Transverse colon (tissue), 4 donors: ENCODE data around the gene SLC35G4. TPM values are rescaled to one million over a fixed set of nuclear protein-coding genes. Genes with fewer than 3 reads are reported as not detected.

Experiments
- DNase-seq: peaks from one replicate; pipeline ENCODE4 v3.0.0-alpha.2; 2019
- H3K27ac ChIP-seq, 4 donors: fragments of 200-600 bp; sonication (generic); 2 replicates each; pipeline ENCODE4 v1.5.1; 2016 to 2018; ENCODE audit warnings: inconsistent platforms in 4 of 4
- H3K27me3 ChIP-seq: fragments of 200-600 bp; sonication (generic); 2 replicates; pipeline ENCODE4 v1.5.1; 2017; ENCODE audit warnings: inconsistent platforms
- H3K36me3 ChIP-seq, 4 donors: fragments of 200-600 bp; sonication (generic); 2 replicates each; pipeline ENCODE4 v1.5.1; 2017 to 2019; ENCODE audit warnings: inconsistent platforms in 4 of 4
- H3K4me1 ChIP-seq, 4 donors: fragments of 200-600 bp; sonication (generic); 2 replicates each; pipeline ENCODE4 v1.5.1; 2017 to 2020; ENCODE audit warnings: inconsistent platforms in 4 of 4
- H3K4me3 ChIP-seq, 4 donors: fragments of 200-600 bp; sonication (generic); 1 replicate in 1 of 4; 2 replicates in 3 of 4; pipeline versions ENCODE4 v1.5.1 to v1.6.1; 2017 to 2019; ENCODE audit warnings: inconsistent platforms in 4 of 4
- H3K9me3 ChIP-seq, 2 donors: fragments of 200-600 bp; sonication (generic); 2 replicates each; pipeline ENCODE4 v1.5.1; 2017 to 2019; ENCODE audit warnings: inconsistent platforms in 2 of 2
- CTCF ChIP-seq, 5 experiments: fragments of 200-600 bp in 3 of 5; fragments of 450-650 bp in 2 of 5; sonication (generic) in 3 of 5; IDR thresholded peaks; 1 replicate in 2 of 5; 2 replicates in 3 of 5; pipeline ENCODE4 v1.5.1; 2016 to 2017; ENCODE audit warnings: antibody characterized with exemption in 5 of 5, inconsistent platforms in 3 of 5, mild to moderate bottlenecking in 2 of 5, moderate library complexity in 1 of 5
- EP300 ChIP-seq: sonication (generic); formaldehyde crosslinking; IDR thresholded peaks from one replicate; pipeline ENCODE4 v1.6.1; 2017; ENCODE audit warnings: antibody characterized with exemption, low read depth
- POLR2A ChIP-seq: fragments of 450-650 bp; IDR thresholded peaks from one replicate; pipeline ENCODE4 v1.6.1; 2016; ENCODE audit warnings: antibody characterized with exemption, mild to moderate bottlenecking, moderate library complexity
- POLR2AphosphoS5 ChIP-seq, 3 donors: sonication (generic); formaldehyde crosslinking; IDR thresholded peaks; one replicate each; pipeline ENCODE4 v1.6.1; 2016; ENCODE audit warnings: antibody characterized with exemption in 3 of 3
- WGBS, 2 donors: methylation state at CpG; one replicate each; pipeline ENCODE4 v1.1.5; 2018; ENCODE audit warnings: low coverage in 1 of 2; 5-methylcytosine and 5-hydroxymethylcytosine counted together
- in situ Hi-C, 4 donors: fragments of 200-750 bp; cut with MboI; loops; one replicate each; pipeline versions ENCODE4 v1.15.0 to v1.15.1; 2017; ENCODE audit warnings: low sequenced_read_pairs in 3 of 4, low pct_ligation_motif_present in 1 of 4, low pct_unique_long_range_greater_than_20kb in 1 of 4
- intact Hi-C: fragments of 100-400 bp; cut with DNase I; formaldehyde crosslinking; loops from one replicate; pipeline ENCODE4 v1.15.1; 2023; ENCODE audit warnings: low total_unique reads
- total RNA-seq, 4 donors: library from RNA; depleted of rRNA; stranded (reverse); fragments of >200 nt; gene quantifications; one replicate each; pipeline ENCODE4 v1.1.0, GENCODE V29; 2016

The SLC35G4 gene
- total RNA-seq, 4 donors from 2014 or later: not detected

- no peak overlapping the region for H3K4me3 ChIP-seq
- 0 to 36% methylated on average over 1 to 32 of the region's 32 CpGs for WGBS, 2 donors
- TF ChIP-seq CTCF (IDR thresholded peaks at IDR 0.05) (peak; percentile 53 to 78 (median 69)), EP300 (no peak)
- H3K9me3 ChIP-seq: no peaks in the 10 kb centered on the region
- H3K36me3 ChIP-seq: no peaks in the 10 kb centered on the region
- peak; percentile 41 for DNase-seq
- intact Hi-C loops: no loop called here
- peaks cover 10% of the 10 kb centered on the region for H3K27me3 ChIP-seq
- peaks cover 0 to 2% (median 0%) of the 10 kb centered on the region in 4 donors for H3K4me1 ChIP-seq
- in situ Hi-C loops: loop anchor here in 1 of 4 donors (25.0 kb wide), 1 partner anchor 93 kb away; no protein-coding TSS in a partner anchor
- no peak overlapping the region for H3K27ac ChIP-seq
These were observed 45.6 kb downstream of the SLC35G4 start for GRCh38 chr18:11654736-11655605.

- H3K27me3 ChIP-seq: peaks cover 10% of the 10 kb centered on the region
- 10 to 33% methylated on average over 2 to 5 of the region's 5 CpGs for WGBS, 2 donors
- no peaks in the 10 kb centered on the region for H3K36me3 ChIP-seq
- intact Hi-C loops: no loop called here
- no peaks in the 10 kb centered on the region for H3K9me3 ChIP-seq
- H3K27ac ChIP-seq: no peak overlapping the region
- no peak for DNase-seq
- H3K4me3 ChIP-seq: no peak overlapping the region
- peaks cover 0 to 2% (median 0%) of the 10 kb centered on the region in 4 donors for H3K4me1 ChIP-seq
- no peak for TF ChIP-seq POLR2A
- TF ChIP-seq EP300: no peak
- no peak for TF ChIP-seq CTCF (IDR thresholded peaks at IDR 0.05)
- TF ChIP-seq POLR2AphosphoS5 (IDR thresholded peaks at IDR 0.05): no peak
- in situ Hi-C loops: loop anchor here in 1 of 4 donors (25.0 kb wide), 1 partner anchor 93 kb away; no protein-coding TSS in a partner anchor
These were observed 46.2 kb downstream of the SLC35G4 start for GRCh38 chr18:11655606-11655932.

- in situ Hi-C loops: loop anchor here in 1 of 4 donors (25.0 kb wide), 1 partner anchor 95 kb away; no protein-coding TSS in a partner anchor
- Histone ChIP-seq H3K9me3 (no peaks in the 10 kb centered on the region), H3K4me3 (no peak overlapping the region), H3K27me3 (peaks cover 10% of the 10 kb centered on the region), H3K27ac (no peak overlapping the region), H3K36me3 (no peaks in the 10 kb centered on the region), H3K4me1 (peaks cover 0 to 2% (median 0%) of the 10 kb centered on the region in 4 donors)
- TF ChIP-seq POLR2AphosphoS5 (IDR thresholded peaks at IDR 0.05): no peak
- TF ChIP-seq EP300: no peak
- TF ChIP-seq CTCF (IDR thresholded peaks at IDR 0.05): no peak
- no peak for TF ChIP-seq POLR2A
- 53 to 83% methylated on average over 3 to 9 of the region's 9 CpGs for WGBS, 2 donors
- intact Hi-C loops: no loop called here
- no peak for DNase-seq
These were observed 47.8 kb downstream of the SLC35G4 start for GRCh38 chr18:11657152-11657551.

DNA sequence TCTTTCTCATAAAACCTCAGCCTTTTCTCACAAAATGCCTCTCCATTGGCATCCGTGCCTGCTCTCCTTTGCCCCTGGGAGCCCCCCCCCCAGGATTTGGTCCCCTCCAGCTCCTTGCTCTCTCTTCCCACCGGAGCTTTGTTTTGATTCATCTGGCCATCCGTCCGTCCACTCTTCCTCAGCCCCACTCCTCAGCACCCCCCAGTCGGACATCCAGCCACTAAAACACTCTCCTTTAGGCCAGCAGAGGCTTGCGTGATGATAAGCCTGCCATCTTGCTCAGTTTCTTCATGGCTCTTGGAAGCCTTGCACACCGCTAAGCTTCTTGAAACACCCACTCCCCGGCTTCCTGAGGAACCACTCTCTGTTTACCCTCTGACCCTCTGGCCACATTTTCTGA is 48.2 kb downstream of the SLC35G4 start:
- 86 to 93% methylated on average over 2 to 8 of the region's 8 CpGs for WGBS, 2 donors
- in situ Hi-C loops (loop anchor here in 1 of 4 donors (25.0 kb wide), 1 partner anchor 95 kb away; no protein-coding TSS in a partner anchor), intact Hi-C loops (no loop called here)
- DNase-seq: no peak
- no peaks in the 10 kb centered on the region for H3K9me3 ChIP-seq
- no peak overlapping the region for H3K4me3 ChIP-seq
- TF ChIP-seq POLR2AphosphoS5 (IDR thresholded peaks at IDR 0.05): no peak
- TF ChIP-seq CTCF (IDR thresholded peaks at IDR 0.05): no peak
- no peak for TF ChIP-seq EP300
- TF ChIP-seq POLR2A: no peak
- peaks cover 0 to 2% (median 0%) of the 10 kb centered on the region in 4 donors for H3K4me1 ChIP-seq
- H3K27ac ChIP-seq: no peak overlapping the region
- H3K36me3 ChIP-seq: no peaks in the 10 kb centered on the region
- H3K27me3 ChIP-seq: peaks cover 10% of the 10 kb centered on the region
